Sigmoid colon (tissue), 4 donors: Measurements from ENCODE around the gene DNPEP.

Source experiments
- POLR2A ChIP-seq, 2 donors: fragments of 450-650 bp; IDR thresholded peaks; one replicate each; pipeline ENCODE4 v1.6.1; 2016; ENCODE audit warnings: antibody characterized with exemption in 2 of 2, mild to moderate bottlenecking in 2 of 2, moderate library complexity in 2 of 2
- POLR2AphosphoS5 ChIP-seq, 4 donors: sonication (generic); formaldehyde crosslinking; IDR thresholded peaks; one replicate each; pipeline ENCODE4 v1.6.1; 2017; ENCODE audit warnings: antibody characterized with exemption in 4 of 4

DNA sequence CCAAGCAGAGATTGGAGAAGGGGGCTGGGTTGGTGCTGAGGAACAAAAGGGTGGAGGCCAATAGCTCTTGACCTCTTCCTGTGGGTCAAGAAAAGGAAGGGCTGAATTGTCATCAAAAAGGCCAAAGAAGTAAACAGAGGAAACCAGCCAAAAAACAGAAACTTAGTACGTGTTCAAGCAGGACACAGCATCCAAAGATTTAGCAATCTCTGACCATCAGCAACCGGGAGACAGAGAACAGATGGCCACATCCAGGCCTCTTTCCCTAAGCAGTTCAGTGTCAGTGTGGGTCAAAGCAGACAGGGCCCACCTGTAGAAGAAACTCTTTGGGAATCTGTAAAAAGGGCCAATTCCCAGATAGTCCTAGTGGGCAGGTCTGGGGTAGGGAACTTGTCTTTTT lies 2.9 kb downstream of the DNPEP start:
- TF ChIP-seq POLR2AphosphoS5 (IDR thresholded peaks at IDR 0.05) (peak; percentile 26 to 56 (median 46)), POLR2A (IDR thresholded peaks at IDR 0.05) (no peak)
